HepG2 (cell line): ENCODE data around the gene MYO18A. TPM values are rescaled to one million over a fixed set of nuclear protein-coding genes. Genes with fewer than 3 reads are reported as not detected.

Source experiments
- CCAR2 ChIP-seq: fragments of 200-400 bp; formaldehyde crosslinking; optimal IDR thresholded peaks from 2 replicates; pipeline ENCODE3; 2018; ENCODE audit warnings: low read depth, mild to moderate bottlenecking, low read length, moderate library complexity
- MAF1 ChIP-seq: sonication (generic); formaldehyde crosslinking; IDR thresholded peaks from 2 replicates; pipeline ENCODE4 v1.5.0; 2020; ENCODE audit warnings: missing genetic modification reagents, borderline replicate concordance
- SALL2 ChIP-seq: sonication (generic); formaldehyde crosslinking; IDR thresholded peaks from 2 replicates; pipeline ENCODE4 v1.8.1; 2023; ENCODE audit warnings: mild to moderate bottlenecking, missing genetic modification reagents, inconsistent platforms
- ZNF234 ChIP-seq: sonication (generic); formaldehyde crosslinking; conservative IDR thresholded peaks from 2 replicates; pipeline ENCODE4 v1.5.1; 2020; ENCODE audit warnings: mild to moderate bottlenecking, missing genetic modification reagents
- ZNF333 ChIP-seq: sonication (generic); formaldehyde crosslinking; IDR thresholded peaks from 2 replicates; pipeline ENCODE4 v1.4.0; 2020; ENCODE audit warnings: mild to moderate bottlenecking, missing genetic modification reagents, borderline replicate concordance
- ZNF383 ChIP-seq: sonication (generic); formaldehyde crosslinking; IDR thresholded peaks from 2 replicates; pipeline ENCODE4 v1.4.0; 2020; ENCODE audit warnings: missing genetic modification reagents, mild to moderate bottlenecking, borderline replicate concordance
- ZSCAN21 ChIP-seq: sonication (generic); formaldehyde crosslinking; IDR thresholded peaks from 2 replicates; pipeline ENCODE4 v1.8.0; 2022; ENCODE audit warnings: mild to moderate bottlenecking, missing genetic modification reagents, moderate library complexity, borderline replicate concordance
- polyA plus RNA-seq, 8 experiments: library from polyadenylated mRNA; depleted of rRNA in 3 of 8; stranded (reverse) in 7 of 8; unstranded in 1 of 8; fragments of >200 nt; fragmentation: Illumina TruSeq in 4 of 8; extraction: Trizol in 4 of 8; gene quantifications; 2 replicates each; pipeline versions ENCODE4 v1.2.1 to v1.2.3, GENCODE V29; 2011 to 2016; ENCODE audit warnings: low read depth in 4 of 8, missing spikeins in 1 of 8, mixed read lengths in 1 of 8; ENCODE audit not compliant: insufficient read depth in 1 of 8
- total RNA-seq, 5 experiments: library from RNA; depleted of rRNA; stranded (reverse); fragments of >200 nt; fragmentation: Illumina TruSeq; extraction: Trizol; gene quantifications; 2 replicates each; pipeline ENCODE4 v1.2.3, GENCODE V29; 2016; ENCODE audit warnings: low read depth in 1 of 5
- TF ChIP-seq, protein P1 (sequence below): sonication (generic); formaldehyde crosslinking; IDR thresholded peaks from 2 replicates; pipeline ENCODE4 v1.9.0; 2021; ENCODE audit warnings: mild to moderate bottlenecking, missing genetic modification reagents
- TF ChIP-seq, protein P2 (sequence below): conservative IDR thresholded peaks from 2 replicates; pipeline ENCODE4 v1.6.1; 2018; ENCODE audit warnings: missing genetic modification reagents
- TF ChIP-seq, protein P3 (sequence below): sonication (generic); formaldehyde crosslinking; conservative IDR thresholded peaks from 2 replicates; pipeline ENCODE4 v1.8.1; 2023; ENCODE audit warnings: missing genetic modification reagents
- TF ChIP-seq, protein P4 (sequence below): IDR thresholded peaks from 2 replicates; pipeline ENCODE4 v1.6.1; 2016; ENCODE audit warnings: low read depth, missing genetic modification reagents, missing compliant biosample characterization
- TF ChIP-seq, protein P5 (sequence below): sonication (generic); formaldehyde crosslinking; IDR thresholded peaks from 2 replicates; pipeline ENCODE4 v1.5.0; 2020; ENCODE audit warnings: mild to moderate bottlenecking, missing genetic modification reagents

The MYO18A gene
- total and polyA plus RNA-seq, 2 of the 13 experiments (the other 11 are each of a cell fraction or from before 2014, with no cell fraction given), result 16.8 to 24.8 TPM

DNA sequence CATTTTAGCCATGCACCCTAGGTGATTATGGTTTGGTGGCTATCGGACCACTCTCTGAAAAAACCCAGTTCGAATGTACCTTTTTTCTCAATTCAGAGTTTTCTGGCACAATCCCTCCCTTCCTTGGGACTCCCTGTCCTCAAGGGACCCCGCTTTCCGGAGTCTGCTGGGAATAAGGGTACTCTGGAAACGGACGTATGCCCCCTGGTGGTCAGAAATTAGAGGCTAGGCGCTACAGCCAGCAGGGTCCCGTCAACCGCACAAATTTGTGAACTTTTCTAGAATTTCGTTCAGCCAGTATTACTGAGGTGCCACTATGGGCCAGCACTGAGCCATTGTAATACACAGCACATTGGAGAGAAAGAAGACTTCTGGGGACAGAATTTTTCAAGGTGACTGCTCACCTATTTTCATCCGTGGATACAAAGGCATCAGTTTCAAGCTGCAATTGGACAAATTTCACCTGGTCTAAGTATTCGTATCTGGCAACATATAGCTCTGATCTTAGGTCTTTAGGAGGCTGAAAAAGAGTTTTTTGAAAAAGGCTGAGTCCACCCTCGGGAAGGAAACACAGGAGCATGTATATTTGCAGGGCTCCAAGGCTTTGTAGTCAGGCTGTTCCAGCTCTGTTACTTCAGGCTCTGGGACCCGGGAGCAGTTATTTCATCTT lies 39.3 kb upstream of the MYO18A start (continued):
- TF ChIP-seq, protein P1, sequence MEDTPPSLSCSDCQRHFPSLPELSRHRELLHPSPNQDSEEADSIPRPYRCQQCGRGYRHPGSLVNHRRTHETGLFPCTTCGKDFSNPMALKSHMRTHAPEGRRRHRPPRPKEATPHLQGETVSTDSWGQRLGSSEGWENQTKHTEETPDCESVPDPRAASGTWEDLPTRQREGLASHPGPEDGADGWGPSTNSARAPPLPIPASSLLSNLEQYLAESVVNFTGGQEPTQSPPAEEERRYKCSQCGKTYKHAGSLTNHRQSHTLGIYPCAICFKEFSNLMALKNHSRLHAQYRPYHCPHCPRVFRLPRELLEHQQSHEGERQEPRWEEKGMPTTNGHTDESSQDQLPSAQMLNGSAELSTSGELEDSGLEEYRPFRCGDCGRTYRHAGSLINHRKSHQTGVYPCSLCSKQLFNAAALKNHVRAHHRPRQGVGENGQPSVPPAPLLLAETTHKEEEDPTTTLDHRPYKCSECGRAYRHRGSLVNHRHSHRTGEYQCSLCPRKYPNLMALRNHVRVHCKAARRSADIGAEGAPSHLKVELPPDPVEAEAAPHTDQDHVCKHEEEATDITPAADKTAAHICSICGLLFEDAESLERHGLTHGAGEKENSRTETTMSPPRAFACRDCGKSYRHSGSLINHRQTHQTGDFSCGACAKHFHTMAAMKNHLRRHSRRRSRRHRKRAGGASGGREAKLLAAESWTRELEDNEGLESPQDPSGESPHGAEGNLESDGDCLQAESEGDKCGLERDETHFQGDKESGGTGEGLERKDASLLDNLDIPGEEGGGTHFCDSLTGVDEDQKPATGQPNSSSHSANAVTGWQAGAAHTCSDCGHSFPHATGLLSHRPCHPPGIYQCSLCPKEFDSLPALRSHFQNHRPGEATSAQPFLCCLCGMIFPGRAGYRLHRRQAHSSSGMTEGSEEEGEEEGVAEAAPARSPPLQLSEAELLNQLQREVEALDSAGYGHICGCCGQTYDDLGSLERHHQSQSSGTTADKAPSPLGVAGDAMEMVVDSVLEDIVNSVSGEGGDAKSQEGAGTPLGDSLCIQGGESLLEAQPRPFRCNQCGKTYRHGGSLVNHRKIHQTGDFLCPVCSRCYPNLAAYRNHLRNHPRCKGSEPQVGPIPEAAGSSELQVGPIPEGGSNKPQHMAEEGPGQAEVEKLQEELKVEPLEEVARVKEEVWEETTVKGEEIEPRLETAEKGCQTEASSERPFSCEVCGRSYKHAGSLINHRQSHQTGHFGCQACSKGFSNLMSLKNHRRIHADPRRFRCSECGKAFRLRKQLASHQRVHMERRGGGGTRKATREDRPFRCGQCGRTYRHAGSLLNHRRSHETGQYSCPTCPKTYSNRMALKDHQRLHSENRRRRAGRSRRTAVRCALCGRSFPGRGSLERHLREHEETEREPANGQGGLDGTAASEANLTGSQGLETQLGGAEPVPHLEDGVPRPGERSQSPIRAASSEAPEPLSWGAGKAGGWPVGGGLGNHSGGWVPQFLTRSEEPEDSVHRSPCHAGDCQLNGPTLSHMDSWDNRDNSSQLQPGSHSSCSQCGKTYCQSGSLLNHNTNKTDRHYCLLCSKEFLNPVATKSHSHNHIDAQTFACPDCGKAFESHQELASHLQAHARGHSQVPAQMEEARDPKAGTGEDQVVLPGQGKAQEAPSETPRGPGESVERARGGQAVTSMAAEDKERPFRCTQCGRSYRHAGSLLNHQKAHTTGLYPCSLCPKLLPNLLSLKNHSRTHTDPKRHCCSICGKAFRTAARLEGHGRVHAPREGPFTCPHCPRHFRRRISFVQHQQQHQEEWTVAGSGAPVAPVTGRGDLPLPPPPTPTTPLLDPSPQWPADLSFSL, result no peak
- TF ChIP-seq ZNF333 (CRISPR knock-in tag) (no peak), ZSCAN21 (CRISPR knock-in tag) (no peak), MAF1 (CRISPR knock-in tag) (no peak), SALL2 (CRISPR knock-in tag) (no peak), ZNF234 (CRISPR knock-in tag) (no peak), ZNF383 (no peak), CCAR2 (no peak)
- TF ChIP-seq, protein P2, sequence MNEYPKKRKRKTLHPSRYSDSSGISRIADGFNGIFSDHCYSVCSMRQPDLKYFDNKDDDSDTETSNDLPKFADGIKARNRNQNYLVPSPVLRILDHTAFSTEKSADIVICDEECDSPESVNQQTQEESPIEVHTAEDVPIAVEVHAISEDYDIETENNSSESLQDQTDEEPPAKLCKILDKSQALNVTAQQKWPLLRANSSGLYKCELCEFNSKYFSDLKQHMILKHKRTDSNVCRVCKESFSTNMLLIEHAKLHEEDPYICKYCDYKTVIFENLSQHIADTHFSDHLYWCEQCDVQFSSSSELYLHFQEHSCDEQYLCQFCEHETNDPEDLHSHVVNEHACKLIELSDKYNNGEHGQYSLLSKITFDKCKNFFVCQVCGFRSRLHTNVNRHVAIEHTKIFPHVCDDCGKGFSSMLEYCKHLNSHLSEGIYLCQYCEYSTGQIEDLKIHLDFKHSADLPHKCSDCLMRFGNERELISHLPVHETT (CRISPR knock-in tag), result no peak
- TF ChIP-seq, protein P3, sequence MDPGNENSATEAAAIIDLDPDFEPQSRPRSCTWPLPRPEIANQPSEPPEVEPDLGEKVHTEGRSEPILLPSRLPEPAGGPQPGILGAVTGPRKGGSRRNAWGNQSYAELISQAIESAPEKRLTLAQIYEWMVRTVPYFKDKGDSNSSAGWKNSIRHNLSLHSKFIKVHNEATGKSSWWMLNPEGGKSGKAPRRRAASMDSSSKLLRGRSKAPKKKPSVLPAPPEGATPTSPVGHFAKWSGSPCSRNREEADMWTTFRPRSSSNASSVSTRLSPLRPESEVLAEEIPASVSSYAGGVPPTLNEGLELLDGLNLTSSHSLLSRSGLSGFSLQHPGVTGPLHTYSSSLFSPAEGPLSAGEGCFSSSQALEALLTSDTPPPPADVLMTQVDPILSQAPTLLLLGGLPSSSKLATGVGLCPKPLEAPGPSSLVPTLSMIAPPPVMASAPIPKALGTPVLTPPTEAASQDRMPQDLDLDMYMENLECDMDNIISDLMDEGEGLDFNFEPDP (CRISPR knock-in tag), result no peak
- TF ChIP-seq, protein P4, sequence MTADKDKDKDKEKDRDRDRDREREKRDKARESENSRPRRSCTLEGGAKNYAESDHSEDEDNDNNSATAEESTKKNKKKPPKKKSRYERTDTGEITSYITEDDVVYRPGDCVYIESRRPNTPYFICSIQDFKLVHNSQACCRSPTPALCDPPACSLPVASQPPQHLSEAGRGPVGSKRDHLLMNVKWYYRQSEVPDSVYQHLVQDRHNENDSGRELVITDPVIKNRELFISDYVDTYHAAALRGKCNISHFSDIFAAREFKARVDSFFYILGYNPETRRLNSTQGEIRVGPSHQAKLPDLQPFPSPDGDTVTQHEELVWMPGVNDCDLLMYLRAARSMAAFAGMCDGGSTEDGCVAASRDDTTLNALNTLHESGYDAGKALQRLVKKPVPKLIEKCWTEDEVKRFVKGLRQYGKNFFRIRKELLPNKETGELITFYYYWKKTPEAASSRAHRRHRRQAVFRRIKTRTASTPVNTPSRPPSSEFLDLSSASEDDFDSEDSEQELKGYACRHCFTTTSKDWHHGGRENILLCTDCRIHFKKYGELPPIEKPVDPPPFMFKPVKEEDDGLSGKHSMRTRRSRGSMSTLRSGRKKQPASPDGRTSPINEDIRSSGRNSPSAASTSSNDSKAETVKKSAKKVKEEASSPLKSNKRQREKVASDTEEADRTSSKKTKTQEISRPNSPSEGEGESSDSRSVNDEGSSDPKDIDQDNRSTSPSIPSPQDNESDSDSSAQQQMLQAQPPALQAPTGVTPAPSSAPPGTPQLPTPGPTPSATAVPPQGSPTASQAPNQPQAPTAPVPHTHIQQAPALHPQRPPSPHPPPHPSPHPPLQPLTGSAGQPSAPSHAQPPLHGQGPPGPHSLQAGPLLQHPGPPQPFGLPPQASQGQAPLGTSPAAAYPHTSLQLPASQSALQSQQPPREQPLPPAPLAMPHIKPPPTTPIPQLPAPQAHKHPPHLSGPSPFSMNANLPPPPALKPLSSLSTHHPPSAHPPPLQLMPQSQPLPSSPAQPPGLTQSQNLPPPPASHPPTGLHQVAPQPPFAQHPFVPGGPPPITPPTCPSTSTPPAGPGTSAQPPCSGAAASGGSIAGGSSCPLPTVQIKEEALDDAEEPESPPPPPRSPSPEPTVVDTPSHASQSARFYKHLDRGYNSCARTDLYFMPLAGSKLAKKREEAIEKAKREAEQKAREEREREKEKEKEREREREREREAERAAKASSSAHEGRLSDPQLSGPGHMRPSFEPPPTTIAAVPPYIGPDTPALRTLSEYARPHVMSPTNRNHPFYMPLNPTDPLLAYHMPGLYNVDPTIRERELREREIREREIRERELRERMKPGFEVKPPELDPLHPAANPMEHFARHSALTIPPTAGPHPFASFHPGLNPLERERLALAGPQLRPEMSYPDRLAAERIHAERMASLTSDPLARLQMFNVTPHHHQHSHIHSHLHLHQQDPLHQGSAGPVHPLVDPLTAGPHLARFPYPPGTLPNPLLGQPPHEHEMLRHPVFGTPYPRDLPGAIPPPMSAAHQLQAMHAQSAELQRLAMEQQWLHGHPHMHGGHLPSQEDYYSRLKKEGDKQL (CRISPR knock-in tag), result no peak
- TF ChIP-seq, protein P5, sequence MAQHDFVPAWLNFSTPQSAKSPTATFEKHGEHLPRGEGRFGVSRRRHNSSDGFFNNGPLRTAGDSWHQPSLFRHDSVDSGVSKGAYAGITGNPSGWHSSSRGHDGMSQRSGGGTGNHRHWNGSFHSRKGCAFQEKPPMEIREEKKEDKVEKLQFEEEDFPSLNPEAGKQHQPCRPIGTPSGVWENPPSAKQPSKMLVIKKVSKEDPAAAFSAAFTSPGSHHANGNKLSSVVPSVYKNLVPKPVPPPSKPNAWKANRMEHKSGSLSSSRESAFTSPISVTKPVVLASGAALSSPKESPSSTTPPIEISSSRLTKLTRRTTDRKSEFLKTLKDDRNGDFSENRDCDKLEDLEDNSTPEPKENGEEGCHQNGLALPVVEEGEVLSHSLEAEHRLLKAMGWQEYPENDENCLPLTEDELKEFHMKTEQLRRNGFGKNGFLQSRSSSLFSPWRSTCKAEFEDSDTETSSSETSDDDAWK (CRISPR knock-in tag), result no peak
